Measurements from ENCODE around the gene DOK3.
"Not testable (repeated sequence)": the region's sequence is repeated elsewhere in the genome, so short reads cannot be mapped to it uniquely, and the experiment has no call there.

DOK3 gene

DNA sequence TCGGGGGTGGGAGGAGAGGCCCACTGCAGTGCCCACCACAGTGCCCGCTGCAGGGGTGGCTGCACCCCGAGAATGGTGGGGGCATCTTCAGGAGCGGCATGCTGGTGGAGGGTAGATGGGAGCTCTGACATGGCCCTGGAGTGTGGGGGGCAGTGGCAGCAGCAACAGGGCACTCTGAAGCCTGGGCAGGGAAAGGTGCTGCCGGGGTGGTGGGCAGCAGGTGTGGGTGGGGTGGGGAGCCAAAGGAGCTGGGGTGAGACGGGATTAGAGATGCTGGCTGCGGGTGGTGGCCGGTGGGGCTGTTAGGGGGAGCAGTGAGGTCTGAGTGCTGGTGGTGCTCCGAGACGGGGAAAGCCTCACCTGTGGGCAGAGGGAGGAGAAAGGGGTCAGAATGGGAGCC is 26.8 kb upstream of the DOK3 start:
- H3K4me3 ChIP-seq (replicated peaks; ENCODE audit: low read depth, low read length) = no peak overlapping the region
- DNase-seq (ENCODE audit: extremely low read depth, low read depth) = no peak
- TF ChIP-seq, protein P1, sequence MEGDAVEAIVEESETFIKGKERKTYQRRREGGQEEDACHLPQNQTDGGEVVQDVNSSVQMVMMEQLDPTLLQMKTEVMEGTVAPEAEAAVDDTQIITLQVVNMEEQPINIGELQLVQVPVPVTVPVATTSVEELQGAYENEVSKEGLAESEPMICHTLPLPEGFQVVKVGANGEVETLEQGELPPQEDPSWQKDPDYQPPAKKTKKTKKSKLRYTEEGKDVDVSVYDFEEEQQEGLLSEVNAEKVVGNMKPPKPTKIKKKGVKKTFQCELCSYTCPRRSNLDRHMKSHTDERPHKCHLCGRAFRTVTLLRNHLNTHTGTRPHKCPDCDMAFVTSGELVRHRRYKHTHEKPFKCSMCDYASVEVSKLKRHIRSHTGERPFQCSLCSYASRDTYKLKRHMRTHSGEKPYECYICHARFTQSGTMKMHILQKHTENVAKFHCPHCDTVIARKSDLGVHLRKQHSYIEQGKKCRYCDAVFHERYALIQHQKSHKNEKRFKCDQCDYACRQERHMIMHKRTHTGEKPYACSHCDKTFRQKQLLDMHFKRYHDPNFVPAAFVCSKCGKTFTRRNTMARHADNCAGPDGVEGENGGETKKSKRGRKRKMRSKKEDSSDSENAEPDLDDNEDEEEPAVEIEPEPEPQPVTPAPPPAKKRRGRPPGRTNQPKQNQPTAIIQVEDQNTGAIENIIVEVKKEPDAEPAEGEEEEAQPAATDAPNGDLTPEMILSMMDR (IDR thresholded peaks at IDR 0.05; ENCODE audit: low read depth, low read length, missing control alignments) = no peak

DNA sequence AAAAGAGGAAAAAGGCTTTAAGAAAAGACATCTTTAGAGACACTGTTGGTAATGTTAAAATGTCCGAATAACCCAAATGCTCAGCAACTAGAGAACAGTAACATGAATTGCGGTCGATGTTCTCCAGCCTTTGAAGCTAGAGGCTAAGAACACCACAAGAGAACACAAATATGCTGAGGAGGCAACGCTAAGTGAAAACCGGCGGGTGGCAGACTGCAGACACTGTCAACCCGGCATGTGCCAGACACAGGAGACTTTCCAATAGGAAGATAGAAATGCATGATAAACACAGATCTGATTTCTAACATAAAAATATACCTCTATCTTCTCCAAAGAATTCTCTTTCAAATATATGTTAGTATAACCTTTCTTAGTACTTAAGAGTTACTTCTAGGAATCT is 25.5 kb upstream of the DOK3 start:
- H3K4me3 ChIP-seq (replicated peaks; ENCODE audit: low read depth, low read length) = no peak overlapping the region
- DNase-seq (ENCODE audit: extremely low read depth, low read depth) = no peak
- TF ChIP-seq, protein P1 (IDR thresholded peaks at IDR 0.05; ENCODE audit: low read depth, low read length, missing control alignments) = no peak

DNA sequence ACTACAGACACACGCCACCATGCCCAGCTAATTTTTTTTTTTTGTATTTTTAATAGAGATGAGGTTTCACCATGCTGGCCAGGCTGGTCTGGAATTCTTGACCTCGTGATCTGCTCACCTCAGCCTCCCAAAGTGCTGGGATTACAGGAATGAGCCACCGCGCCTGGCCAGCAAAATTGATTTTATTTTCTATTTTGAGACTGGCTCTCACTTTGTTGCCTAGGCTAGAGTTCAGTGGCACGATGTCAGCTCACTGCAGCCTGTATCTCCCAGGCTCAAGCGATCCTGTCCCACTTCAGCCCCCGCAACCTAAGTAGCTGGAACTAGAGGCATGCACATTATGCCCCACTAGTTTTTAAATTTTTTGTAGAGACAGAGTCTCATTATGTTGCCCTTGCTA is 24.8 kb upstream of the DOK3 start:
- DNase-seq (ENCODE audit: extremely low read depth, low read depth); H3K4me3 ChIP-seq (replicated peaks; ENCODE audit: low read depth, low read length): not testable (repeated sequence)

DNA sequence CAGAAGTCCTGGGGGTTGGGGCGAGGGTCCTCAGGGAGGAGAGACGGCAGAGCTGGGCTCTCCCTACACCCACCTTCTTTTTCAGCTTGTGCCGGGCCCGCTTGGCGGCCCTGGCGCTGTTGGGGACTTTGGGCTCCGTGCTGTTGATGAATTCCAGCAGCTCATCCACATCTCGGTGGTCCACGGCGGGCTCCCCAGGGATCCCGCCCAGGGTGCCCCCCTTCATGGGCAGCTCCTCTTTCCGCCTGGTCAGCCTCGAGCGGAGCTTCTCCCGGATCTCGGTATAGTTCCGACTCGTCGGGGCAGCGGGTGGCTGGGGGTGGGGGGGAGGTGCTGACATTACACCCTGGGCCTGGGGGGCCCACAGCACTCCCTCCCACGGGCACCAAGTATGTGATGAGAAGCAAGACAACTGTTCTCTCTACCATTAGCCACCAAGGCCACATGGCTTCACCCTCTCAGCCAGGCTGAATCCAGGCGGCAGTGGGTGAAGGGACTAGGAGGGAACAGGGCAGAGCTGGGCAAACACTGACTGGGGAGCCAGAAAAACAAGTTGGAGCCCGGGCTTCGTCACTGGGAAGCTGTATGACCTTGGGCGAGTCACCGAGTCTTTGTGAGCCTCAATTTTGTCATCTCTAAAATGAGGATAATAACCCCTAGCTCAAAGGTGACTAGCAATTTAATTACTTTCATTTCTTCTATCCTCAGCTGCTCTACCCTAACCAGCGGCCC is 21.7 kb upstream of the DOK3 start:
- DNase-seq (ENCODE audit: extremely low read depth, low read depth) = no peak

DNA sequence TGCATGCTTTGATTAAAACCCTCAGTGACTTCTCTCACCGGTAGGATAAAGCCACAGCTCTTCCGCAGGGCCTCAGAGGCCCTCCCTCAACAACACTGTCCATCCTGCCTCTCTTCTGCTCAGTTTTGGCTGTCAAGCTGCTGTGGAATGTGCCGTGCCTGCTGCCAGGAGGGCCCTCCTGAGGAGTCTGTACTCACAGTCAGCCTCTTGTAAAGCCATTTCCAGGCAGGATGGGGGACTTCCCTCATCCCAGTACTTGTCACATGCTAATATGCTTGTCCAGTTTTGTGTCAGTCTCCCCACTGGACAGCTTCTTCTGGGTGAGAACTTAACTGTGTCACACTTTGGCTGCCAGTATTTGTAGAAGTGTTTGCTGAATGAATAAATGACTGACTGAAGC is 21.0 kb upstream of the DOK3 start:
- TF ChIP-seq, protein P1 (IDR thresholded peaks at IDR 0.05; ENCODE audit: low read depth, low read length, missing control alignments) = no peak
- no peak overlapping the region for H3K4me3 ChIP-seq (replicated peaks; ENCODE audit: low read depth, low read length)
- no peak for DNase-seq (ENCODE audit: extremely low read depth, low read depth)

More for the DNA sequence above, 21.7 kb upstream of the DOK3 start:
- no peak overlapping the region for H3K4me3 ChIP-seq (replicated peaks; ENCODE audit: low read depth, low read length)
- TF ChIP-seq, protein P1 (IDR thresholded peaks at IDR 0.05; ENCODE audit: low read depth, low read length, missing control alignments) = no peak

DNA sequence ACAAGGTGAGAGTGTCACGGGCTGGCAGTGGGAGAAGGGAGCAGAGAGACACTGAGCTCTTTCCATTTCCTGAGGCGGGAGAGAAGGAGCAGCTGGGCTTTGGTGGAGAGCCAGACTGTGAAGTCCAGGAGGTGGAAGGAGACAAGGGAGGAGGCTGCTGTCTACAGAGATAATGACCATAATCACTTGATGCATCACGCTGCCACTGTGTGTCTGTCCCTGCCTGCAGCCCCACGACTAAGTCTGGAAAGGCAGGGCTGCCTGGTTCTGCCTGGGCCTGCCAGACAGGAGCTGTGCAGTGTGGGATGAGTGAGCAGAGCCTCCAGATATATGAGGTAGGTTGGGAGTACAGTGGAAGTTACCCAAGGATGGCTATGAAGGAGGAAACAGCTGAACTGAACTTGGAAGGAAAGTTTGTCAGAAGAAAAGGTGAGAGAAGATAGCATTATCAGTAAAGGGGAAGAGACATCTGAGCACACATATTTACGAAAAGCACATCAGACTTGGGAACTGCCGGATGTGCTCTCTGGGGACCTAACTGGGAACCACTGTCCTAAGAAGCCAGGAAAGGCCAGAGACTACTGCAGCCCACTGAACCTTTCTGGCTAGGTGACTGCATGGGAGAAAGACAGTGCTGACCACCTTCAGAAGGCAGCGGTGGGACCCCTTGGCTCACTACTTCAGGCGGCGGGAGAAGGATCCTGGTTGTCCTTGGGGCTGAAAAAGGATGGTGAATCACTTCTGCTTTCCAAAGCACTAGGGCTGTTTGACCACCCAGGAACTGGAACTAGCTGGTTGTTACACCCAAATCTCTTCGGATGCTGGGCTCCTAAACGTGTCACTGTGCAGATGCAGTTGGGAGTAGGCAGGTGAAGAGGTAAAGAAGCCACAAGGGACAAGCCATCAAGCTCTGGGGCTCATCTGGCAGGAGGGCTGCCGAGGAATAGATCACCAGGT is 19.9 kb upstream of the DOK3 start:
- H3K4me3 ChIP-seq (replicated peaks; ENCODE audit: low read depth, low read length) = no peak overlapping the region
- no peak for DNase-seq (ENCODE audit: extremely low read depth, low read depth)
- TF ChIP-seq, protein P1 (IDR thresholded peaks at IDR 0.05; ENCODE audit: low read depth, low read length, missing control alignments) = no peak

DNA sequence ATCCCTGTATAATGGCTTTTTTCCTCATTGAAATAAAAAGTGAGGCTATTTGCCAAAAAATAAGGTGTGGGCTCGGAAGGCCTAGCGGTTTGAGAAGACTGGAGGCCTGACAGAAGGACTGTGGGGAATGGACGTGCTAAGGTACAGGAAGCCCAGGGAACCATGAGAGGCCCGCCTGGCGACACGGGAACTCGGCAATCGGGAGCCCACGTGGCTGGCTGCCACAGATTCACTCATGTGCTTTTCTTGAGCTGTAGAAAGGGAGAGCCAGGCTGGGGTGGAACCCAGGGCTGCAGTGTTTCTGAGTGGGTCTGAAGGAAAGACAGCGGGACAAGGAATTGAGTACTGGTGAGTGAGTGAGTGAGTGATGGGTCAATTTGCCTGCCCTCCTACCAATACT is 19.0 kb upstream of the DOK3 start:
- TF ChIP-seq, protein P1 (IDR thresholded peaks at IDR 0.05; ENCODE audit: low read depth, low read length, missing control alignments) = no peak
- H3K4me3 ChIP-seq (replicated peaks; ENCODE audit: low read depth, low read length) = no peak overlapping the region
- no peak for DNase-seq (ENCODE audit: extremely low read depth, low read depth)

Data from HFF-Myc (cell line).